Hippocampal formation (tissue), 2 donors: ENCODE measurements around the gene P4HA1.
"Not testable (repeated sequence)": the region's sequence is repeated elsewhere in the genome, so short reads cannot be mapped to it uniquely, and the experiment has no call there.

Experiments
- DNase-seq, 2 donors: peaks; one replicate each; lab custom pipeline; 2025; lab: John Stamatoyannopoulos, UW

Gene P4HA1

GRCh38 chr10:73043766-73044377, 52.8 kb downstream of the P4HA1 start:
- no peak for DNase-seq

GRCh38 chr10:73043319-73043718, 53.3 kb downstream of the P4HA1 start:
- DNase-seq: no peak

GRCh38 chr10:73042130-73042529, 54.5 kb downstream of the P4HA1 start:
- no peak for DNase-seq

- DNase-seq: no peak
These were observed 57.0 kb downstream of the P4HA1 start for GRCh38 chr10:73039635-73040034.

- not testable (repeated sequence) for DNase-seq
These were observed 60.4 kb downstream of the P4HA1 start for GRCh38 chr10:73036285-73036684.

GRCh38 chr10:73032536-73032935, 64.1 kb downstream of the P4HA1 start:
- no peak for DNase-seq

- not testable (repeated sequence) for DNase-seq
These were observed 70.0 kb downstream of the P4HA1 start for GRCh38 chr10:73026623-73027022.

- DNase-seq: not testable (repeated sequence)
These were observed 73.1 kb downstream of the P4HA1 start for GRCh38 chr10:73023455-73024070.

GRCh38 chr10:73022961-73023360, 73.7 kb downstream of the P4HA1 start:
- not testable (repeated sequence) for DNase-seq

GRCh38 chr10:73021538-73022164, 75.0 kb downstream of the P4HA1 start:
- DNase-seq: not testable (repeated sequence)

- no peak for DNase-seq
These were observed 75.6 kb downstream of the P4HA1 start for GRCh38 chr10:73021050-73021449.

GRCh38 chr10:73019100-73019499, 77.6 kb downstream of the P4HA1 start:
- no peak for DNase-seq

- no peak for DNase-seq
These were observed 78.0 kb downstream of the P4HA1 start for GRCh38 chr10:73018632-73019031.

- no peak for DNase-seq
These were observed 78.6 kb downstream of the P4HA1 start for GRCh38 chr10:73017955-73018480.

- no peak for DNase-seq
These were observed 80.9 kb downstream of the P4HA1 start for GRCh38 chr10:73015779-73016178.

- DNase-seq: no peak
These were observed 92.8 kb downstream of the P4HA1 start for GRCh38 chr10:73003822-73004221.

- no peak for DNase-seq
These were observed 95.7 kb downstream of the P4HA1 start for GRCh38 chr10:73000973-73001372.

GRCh38 chr10:72997099-72997498, 99.6 kb downstream of the P4HA1 start:
- no peak for DNase-seq

- DNase-seq: not testable (repeated sequence)
These were observed 101.2 kb downstream of the P4HA1 start for GRCh38 chr10:72995459-72995858.

- DNase-seq: not testable (repeated sequence)
These were observed 106.9 kb downstream of the P4HA1 start for GRCh38 chr10:72989771-72990170.

- DNase-seq: not testable (repeated sequence)
These were observed 112.0 kb downstream of the P4HA1 start for GRCh38 chr10:72984618-72985017.

GRCh38 chr10:72981882-72982529, 114.7 kb downstream of the P4HA1 start:
- DNase-seq: no peak
